ENCODE results near the gene FAM180A. TPM values are rescaled to one million over a fixed set of nuclear protein-coding genes. Genes with fewer than 3 reads are reported as not detected.
"Not testable (repeated sequence)": the region's sequence is repeated elsewhere in the genome, so short reads cannot be mapped to it uniquely, and the experiment has no call there.

FAM180A gene
- total RNA-seq, 2 donors from 2014 or later: not detected

- no peak overlapping the region for H3K4me3 Mint-ChIP-seq
- no peaks in the 10 kb centered on the region for H3K36me3 Mint-ChIP-seq (ENCODE audit: low read depth)
- no peaks in the 10 kb centered on the region for H3K9me3 Mint-ChIP-seq
- no peaks in the 10 kb centered on the region for H3K4me1 Mint-ChIP-seq
- peaks cover 8% of the 10 kb centered on the region for H3K27me3 Mint-ChIP-seq
- no peak overlapping the region for H3K27ac Mint-ChIP-seq
- no peak for ATAC-seq (replicated peaks)
These were observed 7.7 kb downstream of the FAM180A start for GRCh38 chr7:135740889-135741288.

GRCh38 chr7:135737306-135737647 lies 11.3 kb downstream of the FAM180A start:
- H3K27me3 Mint-ChIP-seq; H3K4me1 Mint-ChIP-seq; H3K36me3 Mint-ChIP-seq (ENCODE audit: low read depth); H3K27ac Mint-ChIP-seq; H3K4me3 Mint-ChIP-seq; ATAC-seq (replicated peaks); H3K9me3 Mint-ChIP-seq: not testable (repeated sequence)

GRCh38 chr7:135736586-135737305 lies 11.9 kb downstream of the FAM180A start:
- Mint-ChIP-seq H3K27me3 (peaks cover 8% of the 10 kb centered on the region), H3K4me1 (no peaks in the 10 kb centered on the region), H3K4me3 (no peak overlapping the region), H3K36me3 (ENCODE audit: low read depth) (no peaks in the 10 kb centered on the region), H3K27ac (no peak overlapping the region), H3K9me3 (no peaks in the 10 kb centered on the region)
- no peak for ATAC-seq (replicated peaks)

GRCh38 chr7:135734343-135734689 lies 14.3 kb downstream of the FAM180A start:
- no peak for ATAC-seq (replicated peaks)
- Mint-ChIP-seq H3K4me3 (no peak overlapping the region), H3K4me1 (no peaks in the 10 kb centered on the region), H3K27ac (no peak overlapping the region), H3K36me3 (ENCODE audit: low read depth) (no peaks in the 10 kb centered on the region), H3K9me3 (no peaks in the 10 kb centered on the region), H3K27me3 (peaks cover 8% of the 10 kb centered on the region)

GRCh38 chr7:135733603-135734342 lies 14.8 kb downstream of the FAM180A start:
- Mint-ChIP-seq H3K4me3 (no peak overlapping the region), H3K4me1 (no peaks in the 10 kb centered on the region), H3K27me3 (peaks cover 8% of the 10 kb centered on the region), H3K27ac (no peak overlapping the region), H3K36me3 (ENCODE audit: low read depth) (no peaks in the 10 kb centered on the region), H3K9me3 (no peaks in the 10 kb centered on the region)
- no peak for ATAC-seq (replicated peaks)

GRCh38 chr7:135731131-135731530 lies 17.5 kb downstream of the FAM180A start:
- no peaks in the 10 kb centered on the region for H3K36me3 Mint-ChIP-seq (ENCODE audit: low read depth)
- no peak overlapping the region for H3K27ac Mint-ChIP-seq
- ATAC-seq (replicated peaks): no peak
- H3K9me3 Mint-ChIP-seq: no peaks in the 10 kb centered on the region
- H3K4me1 Mint-ChIP-seq: no peaks in the 10 kb centered on the region
- no peak overlapping the region for H3K4me3 Mint-ChIP-seq
- peaks cover 3% of the 10 kb centered on the region for H3K27me3 Mint-ChIP-seq

- Mint-ChIP-seq H3K4me3 (no peak overlapping the region), H3K27ac (no peak overlapping the region), H3K27me3 (peaks cover 3% of the 10 kb centered on the region), H3K9me3 (no peaks in the 10 kb centered on the region), H3K4me1 (no peaks in the 10 kb centered on the region), H3K36me3 (ENCODE audit: low read depth) (no peaks in the 10 kb centered on the region)
- ATAC-seq (replicated peaks): no peak
These were observed 19.4 kb downstream of the FAM180A start for GRCh38 chr7:135729230-135729629.

GRCh38 chr7:135728136-135728669 lies 20.4 kb downstream of the FAM180A start, which contains the start of gene SLC13A4:
TSS of gene SLC13A4 (minus strand) at chr7:135728186. CDS start at chr7:135727496, 690 bp downstream.
- Mint-ChIP-seq H3K4me3 (no peak within 1 kb of the TSS), H3K27ac (no peak within 1 kb of the TSS), H3K36me3 (ENCODE audit: low read depth) (no peaks in the 10 kb centered on the region), H3K4me1 (no peaks in the 10 kb centered on the region), H3K27me3 (peaks cover 3% of the 10 kb centered on the region), H3K9me3 (no peaks in the 10 kb centered on the region)
- ATAC-seq (replicated peaks): no peak

- peaks cover 4% of the 10 kb centered on the region for H3K27me3 Mint-ChIP-seq
- no peak for ATAC-seq (replicated peaks)
- no peaks in the 10 kb centered on the region for H3K36me3 Mint-ChIP-seq (ENCODE audit: low read depth)
- no peak overlapping the region for H3K4me3 Mint-ChIP-seq
- no peaks in the 10 kb centered on the region for H3K9me3 Mint-ChIP-seq
- H3K27ac Mint-ChIP-seq: no peak overlapping the region
- no peaks in the 10 kb centered on the region for H3K4me1 Mint-ChIP-seq
These were observed 21.5 kb downstream of the FAM180A start for GRCh38 chr7:135726911-135727673.

- ATAC-seq (replicated peaks): no peak
- peaks cover 6% of the 10 kb centered on the region for H3K27me3 Mint-ChIP-seq
- H3K36me3 Mint-ChIP-seq (ENCODE audit: low read depth): no peaks in the 10 kb centered on the region
- H3K4me3 Mint-ChIP-seq: no peak overlapping the region
- H3K4me1 Mint-ChIP-seq: no peaks in the 10 kb centered on the region
- H3K27ac Mint-ChIP-seq: no peak overlapping the region
- no peaks in the 10 kb centered on the region for H3K9me3 Mint-ChIP-seq
These were observed 22.3 kb downstream of the FAM180A start for GRCh38 chr7:135726276-135726788.

GRCh38 chr7:135723411-135723810 lies 25.2 kb downstream of the FAM180A start:
- H3K27ac Mint-ChIP-seq: no peak overlapping the region
- peaks cover 13% of the 10 kb centered on the region for H3K27me3 Mint-ChIP-seq
- H3K9me3 Mint-ChIP-seq: no peaks in the 10 kb centered on the region
- H3K36me3 Mint-ChIP-seq (ENCODE audit: low read depth): no peaks in the 10 kb centered on the region
- no peak for ATAC-seq (replicated peaks)
- H3K4me1 Mint-ChIP-seq: no peaks in the 10 kb centered on the region
- H3K4me3 Mint-ChIP-seq: no peak overlapping the region

- Mint-ChIP-seq H3K27me3 (peaks cover 12% of the 10 kb centered on the region), H3K9me3 (no peaks in the 10 kb centered on the region), H3K4me3 (no peak overlapping the region), H3K36me3 (ENCODE audit: low read depth) (no peaks in the 10 kb centered on the region), H3K27ac (no peak overlapping the region), H3K4me1 (no peaks in the 10 kb centered on the region)
- no peak for ATAC-seq (replicated peaks)
These were observed 27.3 kb downstream of the FAM180A start for GRCh38 chr7:135721198-135721820.

GRCh38 chr7:135719688-135720087 lies 28.9 kb downstream of the FAM180A start:
- Mint-ChIP-seq H3K4me1 (no peaks in the 10 kb centered on the region), H3K27ac (no peak overlapping the region), H3K9me3 (no peaks in the 10 kb centered on the region), H3K36me3 (ENCODE audit: low read depth) (no peaks in the 10 kb centered on the region), H3K4me3 (no peak overlapping the region), H3K27me3 (peaks cover 10% of the 10 kb centered on the region)
- ATAC-seq (replicated peaks): no peak

GRCh38 chr7:135718794-135719437 lies 29.7 kb downstream of the FAM180A start:
- Mint-ChIP-seq H3K4me1 (no peaks in the 10 kb centered on the region), H3K27ac (no peak overlapping the region), H3K36me3 (ENCODE audit: low read depth) (no peaks in the 10 kb centered on the region), H3K9me3 (no peaks in the 10 kb centered on the region), H3K4me3 (no peak overlapping the region), H3K27me3 (peaks cover 10% of the 10 kb centered on the region)
- no peak for ATAC-seq (replicated peaks)

Data from activated T-helper 17 cell treated with anti-CD3 and anti-CD28 coated beads, Interleukin-2, amount 50 U/mL, for 72 hours (primary cell).